Measurements from ENCODE around the gene KCNJ15.

Gene KCNJ15

DNA sequence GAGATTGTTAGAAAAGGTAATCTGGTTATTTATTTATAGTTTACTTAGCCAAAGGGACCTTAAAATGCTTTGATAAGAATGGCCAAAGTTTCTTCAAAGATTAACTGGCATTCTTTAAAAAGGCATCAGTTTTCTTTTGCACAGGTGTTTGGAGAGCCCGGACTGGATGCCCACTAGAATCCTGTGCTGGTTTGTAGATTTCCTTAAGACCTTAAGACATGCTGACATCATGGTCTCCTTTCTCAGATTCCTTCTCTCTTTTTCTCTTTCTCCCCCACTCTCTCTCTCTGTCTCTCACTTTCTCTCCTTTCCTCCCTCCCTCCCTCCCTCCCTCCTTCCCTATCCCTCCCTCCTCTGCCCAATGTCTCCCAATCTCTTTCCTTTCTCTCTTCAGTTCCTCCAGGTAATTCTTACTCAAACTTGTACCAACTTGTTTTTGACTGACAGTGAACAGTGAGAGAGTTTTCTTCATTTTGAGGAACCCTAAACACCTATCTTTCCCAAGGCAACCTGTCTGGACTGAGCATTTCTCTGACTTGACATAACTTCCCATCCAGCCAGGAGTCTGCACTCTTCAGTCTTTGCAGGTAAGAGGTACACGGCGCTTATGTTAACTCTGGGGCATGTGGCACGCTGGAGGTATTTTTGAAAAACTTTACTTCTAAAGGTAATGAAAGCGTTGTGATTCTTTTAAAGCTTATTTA lies at the start of gene KCNJ15:
Gene KCNJ15, plus strand, starts transcription at position 393 of the 704 bp plus-strand sequence. CDS start 42,271 bp downstream, outside the sequence.
- no peak within 1 kb of the TSS for H3K27ac ChIP-seq
- TF ChIP-seq, protein P1, sequence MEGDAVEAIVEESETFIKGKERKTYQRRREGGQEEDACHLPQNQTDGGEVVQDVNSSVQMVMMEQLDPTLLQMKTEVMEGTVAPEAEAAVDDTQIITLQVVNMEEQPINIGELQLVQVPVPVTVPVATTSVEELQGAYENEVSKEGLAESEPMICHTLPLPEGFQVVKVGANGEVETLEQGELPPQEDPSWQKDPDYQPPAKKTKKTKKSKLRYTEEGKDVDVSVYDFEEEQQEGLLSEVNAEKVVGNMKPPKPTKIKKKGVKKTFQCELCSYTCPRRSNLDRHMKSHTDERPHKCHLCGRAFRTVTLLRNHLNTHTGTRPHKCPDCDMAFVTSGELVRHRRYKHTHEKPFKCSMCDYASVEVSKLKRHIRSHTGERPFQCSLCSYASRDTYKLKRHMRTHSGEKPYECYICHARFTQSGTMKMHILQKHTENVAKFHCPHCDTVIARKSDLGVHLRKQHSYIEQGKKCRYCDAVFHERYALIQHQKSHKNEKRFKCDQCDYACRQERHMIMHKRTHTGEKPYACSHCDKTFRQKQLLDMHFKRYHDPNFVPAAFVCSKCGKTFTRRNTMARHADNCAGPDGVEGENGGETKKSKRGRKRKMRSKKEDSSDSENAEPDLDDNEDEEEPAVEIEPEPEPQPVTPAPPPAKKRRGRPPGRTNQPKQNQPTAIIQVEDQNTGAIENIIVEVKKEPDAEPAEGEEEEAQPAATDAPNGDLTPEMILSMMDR (conservative IDR thresholded peaks at IDR 0.05), result no peak

DNA sequence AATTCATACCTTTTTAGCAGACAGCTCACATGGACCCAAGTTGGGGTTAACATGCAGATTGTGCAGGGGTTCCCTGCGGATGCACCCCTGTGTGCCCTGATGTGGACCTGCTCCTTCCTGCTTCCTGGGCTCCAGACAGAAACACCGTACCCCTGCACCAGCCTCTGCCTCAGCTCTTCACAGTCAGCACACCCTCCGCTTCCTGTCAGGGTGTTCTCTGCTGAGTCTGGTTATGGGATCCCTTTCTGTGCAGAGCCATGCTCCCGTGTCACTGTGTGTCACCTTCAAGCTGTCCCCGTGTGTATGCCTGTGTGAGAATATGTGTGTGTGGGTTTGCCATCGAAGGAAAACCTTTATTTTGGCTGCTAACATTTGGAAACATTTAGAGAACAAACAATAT lies 48.7 kb upstream of the KCNJ15 start:
- no peak overlapping the region for H3K27ac ChIP-seq
- TF ChIP-seq, protein P1 (conservative IDR thresholded peaks at IDR 0.05), result no peak

DNA sequence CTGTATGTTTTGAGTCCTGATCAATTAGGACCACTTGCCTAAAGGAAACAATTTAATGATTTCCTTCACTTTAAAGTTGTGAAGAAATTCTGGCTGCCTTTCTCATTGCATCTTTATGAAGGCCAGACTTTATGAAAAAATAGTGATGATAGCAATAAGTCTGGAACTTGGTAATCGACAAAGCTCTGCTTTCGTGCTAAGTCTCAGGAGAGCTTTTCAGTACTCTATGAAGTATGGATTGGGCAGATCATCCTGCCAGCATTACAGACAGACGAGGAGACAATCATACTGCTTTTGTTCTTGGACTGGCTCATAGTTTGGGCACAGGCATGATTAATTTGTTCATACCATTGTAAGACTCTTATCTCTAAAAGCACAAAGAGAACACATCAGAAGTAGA lies 45.5 kb upstream of the KCNJ15 start:
- H3K27ac ChIP-seq, result no peak overlapping the region
- TF ChIP-seq, protein P1 (conservative IDR thresholded peaks at IDR 0.05), result no peak

DNA sequence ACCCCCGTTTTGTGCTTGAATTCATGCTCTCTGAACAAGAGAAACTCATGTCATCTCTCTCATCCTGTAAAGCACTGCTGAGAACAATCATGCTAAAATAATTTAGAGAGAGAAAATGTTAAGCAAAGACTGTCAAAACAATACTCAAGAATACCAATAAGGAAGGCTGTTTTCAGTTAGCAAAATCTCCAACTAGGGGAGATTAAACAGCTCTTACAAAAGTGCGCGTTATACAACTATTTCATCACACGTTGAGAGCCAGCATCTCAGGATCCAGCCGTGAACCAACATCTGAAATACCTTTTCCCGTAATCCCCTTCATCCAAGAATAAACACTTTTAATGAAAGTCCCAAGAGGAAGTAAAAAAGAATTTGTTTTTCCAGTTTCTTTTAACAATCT lies 44.1 kb upstream of the KCNJ15 start:
- H3K27ac ChIP-seq, result no peak overlapping the region

DNA sequence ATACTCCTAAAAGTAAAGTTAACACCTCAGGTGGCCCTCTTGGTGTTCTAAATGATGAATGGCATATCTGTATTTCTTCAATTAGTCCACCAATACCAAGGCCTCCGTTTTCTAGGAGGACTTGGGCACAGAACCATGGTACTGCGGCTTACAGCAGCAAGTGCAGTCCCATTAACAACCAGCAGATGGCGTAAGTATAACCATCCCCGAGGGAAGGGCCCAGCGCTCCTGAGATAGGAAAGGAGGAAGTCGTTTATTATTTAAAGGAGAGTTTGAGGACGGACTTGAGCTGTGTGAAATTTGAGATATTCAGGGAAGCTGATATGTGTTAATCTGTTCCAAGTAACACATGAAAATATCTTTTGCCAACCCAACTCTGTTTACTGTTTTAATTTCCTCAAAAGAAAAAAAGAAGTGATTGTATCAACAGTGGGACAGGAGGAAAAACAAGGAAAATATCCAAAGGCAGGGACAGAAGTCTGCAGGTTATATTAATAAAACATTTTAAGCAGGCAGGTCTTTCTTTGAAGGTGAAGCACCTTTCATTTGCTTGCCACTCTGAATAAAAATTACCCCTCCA lies 37.7 kb upstream of the KCNJ15 start:
- H3K27ac ChIP-seq, result peak overlapping the region; percentile 34

More for the DNA sequence above, 44.1 kb upstream of the KCNJ15 start:
- TF ChIP-seq, protein P1 (conservative IDR thresholded peaks at IDR 0.05), result no peak

DNA sequence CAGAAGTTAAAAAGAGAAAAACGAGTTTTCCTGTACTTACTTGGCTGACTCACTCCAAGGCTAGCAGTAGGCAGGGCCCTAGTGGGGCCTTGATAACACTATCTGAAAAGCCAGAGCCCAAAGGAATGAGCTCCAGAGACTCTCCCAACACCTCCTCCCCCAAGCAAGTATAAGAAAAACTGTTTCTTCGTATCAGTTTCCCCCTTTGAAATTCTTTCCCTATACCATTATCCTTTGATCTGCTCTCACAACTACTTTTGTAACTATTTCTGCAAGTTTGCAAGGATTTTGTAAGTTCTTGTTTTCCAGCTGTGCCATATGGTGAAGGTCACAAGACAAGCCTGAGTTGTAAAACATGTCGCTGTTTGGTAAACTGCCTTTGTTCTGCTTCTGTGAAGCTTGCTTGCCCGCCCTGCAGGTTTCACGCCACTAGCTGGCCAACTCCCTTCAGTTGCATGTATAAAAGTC lies 36.5 kb upstream of the KCNJ15 start:
- no peak overlapping the region for H3K27ac ChIP-seq

More for the DNA sequence above, 37.7 kb upstream of the KCNJ15 start:
- TF ChIP-seq, protein P1 (conservative IDR thresholded peaks at IDR 0.05), result peak; percentile 99

DNA sequence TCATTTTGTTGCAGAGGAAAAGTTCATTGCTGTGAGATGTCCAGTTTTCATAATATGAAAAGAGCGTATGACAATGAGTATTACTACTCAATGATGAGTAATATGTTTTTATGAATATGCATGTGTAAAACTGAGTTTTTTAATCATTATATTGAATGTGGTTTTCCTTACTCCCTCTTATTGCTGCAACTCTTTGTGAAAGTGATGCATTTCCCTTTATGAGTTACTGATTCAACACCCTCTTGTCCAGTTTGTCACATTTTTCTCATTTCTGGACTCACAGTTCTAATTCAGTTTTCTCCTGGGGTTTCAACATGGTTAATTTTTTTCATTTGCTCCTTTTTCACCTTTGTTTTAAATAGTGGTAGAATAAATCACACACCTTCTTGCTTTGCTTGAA lies 35.2 kb upstream of the KCNJ15 start:
- H3K27ac ChIP-seq, result no peak overlapping the region
- TF ChIP-seq, protein P1 (conservative IDR thresholded peaks at IDR 0.05), result no peak

More for the DNA sequence above, 36.5 kb upstream of the KCNJ15 start:
- TF ChIP-seq, protein P1 (conservative IDR thresholded peaks at IDR 0.05), result no peak

Measured in VCaP (cell line).